B cell (primary cell): ENCODE measurements around the gene PGLYRP1. TPM values are rescaled to one million over a fixed set of nuclear protein-coding genes. Genes with fewer than 3 reads are reported as not detected.

ENCODE experiments used
- ATAC-seq: fragments of 200-7000 bp; cut with Tn5 transposase; one replicate; pipeline ENCODE4 v1.10.0; 2021; ENCODE audit warnings: low read depth, mild to moderate bottlenecking, moderate number of reproducible peaks, moderate library complexity
- CTCF ChIA-PET: fragments of 350-600 bp; sonication (Branson Sonifier 250); formaldehyde crosslinking; loops from one replicate; lab custom pipeline; 2021; ENCODE audit warnings: antibody characterized with exemption, inconsistent platforms; lab: Charles Lee
- POLR2A ChIA-PET: fragments of 350-600 bp; sonication (Branson Sonifier 250); formaldehyde crosslinking; loops from one replicate; lab custom pipeline; 2021; ENCODE audit warnings: antibody characterized with exemption; lab: Charles Lee
- DNase-seq: peaks from one replicate; pipeline ENCODE4 v3.0.0; 2013
- H2AFZ ChIP-seq: 2 replicates; pipeline ENCODE4 v1.6.1; 2012; ENCODE audit warnings: mild to moderate bottlenecking, low read depth, low read length; ENCODE audit not compliant: insufficient read depth, poor library complexity, severe bottlenecking
- H3K27ac ChIP-seq, 2 donors: 1 replicate in 1 of 2; 2 replicates in 1 of 2; pipeline ENCODE4 v1.5.1; 2012 to 2013; ENCODE audit warnings: low read length in 2 of 2, mild to moderate bottlenecking in 2 of 2, moderate library complexity in 1 of 2
- H3K27me3 ChIP-seq, 4 experiments: fragments of 200-600 bp in 1 of 4; sonication (generic) in 1 of 4; replicated peaks in 1 of 4; 1 replicate in 2 of 4; 2 replicates in 2 of 4; pipeline versions ENCODE4 v1.6.1 to v1.7.0; 2013 to 2016; ENCODE audit warnings: low read length in 3 of 4, mild to moderate bottlenecking in 2 of 4, mixed read lengths in 1 of 4, moderate library complexity in 1 of 4; ENCODE audit not compliant: insufficient read depth in 4 of 4, control insufficient read depth in 3 of 4; ENCODE audit errors: control extremely low read depth in 1 of 4
- H3K36me3 ChIP-seq, 2 experiments: replicated peaks in 1 of 2; 1 replicate in 1 of 2; 2 replicates in 1 of 2; pipeline versions ENCODE4 v1.6.1 to v1.7.1; 2013; ENCODE audit warnings: low read length in 1 of 2; ENCODE audit not compliant: insufficient read depth in 2 of 2, control insufficient read depth in 1 of 2; ENCODE audit errors: control extremely low read depth in 1 of 2, extremely low read depth in 1 of 2
- H3K4me1 ChIP-seq, 2 donors: fragments of 200-600 bp in 1 of 2; sonication (generic) in 1 of 2; 1 replicate in 1 of 2; 2 replicates in 1 of 2; pipeline versions ENCODE4 v1.5.1 to v1.6.1; 2013 to 2017; ENCODE audit warnings: low read length in 2 of 2; ENCODE audit not compliant: control insufficient read depth in 2 of 2, insufficient read depth in 2 of 2
- H3K4me2 ChIP-seq: replicated peaks from 2 replicates; pipeline ENCODE3; 2012; ENCODE audit warnings: mild to moderate bottlenecking, low read depth, low read length; ENCODE audit not compliant: poor library complexity, severe bottlenecking
- H3K4me3 ChIP-seq, 5 experiments: fragments of 200-600 bp in 1 of 5; sonication (generic) in 1 of 5; 1 replicate in 3 of 5; 2 replicates in 2 of 5; pipeline versions ENCODE4 v1.5.1 to v1.7.0; 2011 to 2016; ENCODE audit warnings: low read length in 4 of 5, mild to moderate bottlenecking in 4 of 5, low read depth in 2 of 5, control low read depth in 1 of 5, moderate library complexity in 1 of 5; ENCODE audit not compliant: insufficient read depth in 1 of 5; ENCODE audit errors: control extremely low read depth in 1 of 5, extremely low read depth in 1 of 5
- H3K79me2 ChIP-seq: fragments of 200-600 bp; sonication (generic); one replicate; pipeline ENCODE4 v1.6.0; 2016; ENCODE audit warnings: low read length; ENCODE audit not compliant: control insufficient read depth, insufficient read depth
- H3K9ac ChIP-seq: fragments of 200-600 bp; sonication (generic); 2 replicates; pipeline ENCODE4 v1.6.1; 2017; ENCODE audit warnings: mild to moderate bottlenecking, low read length, moderate library complexity
- H3K9me3 ChIP-seq, 3 donors: one replicate each; pipeline versions ENCODE4 v1.6.1 to v1.7.1; 2013; ENCODE audit warnings: low read length in 2 of 3; ENCODE audit not compliant: control insufficient read depth in 2 of 3, insufficient read depth in 1 of 3; ENCODE audit errors: control extremely low read depth in 1 of 3
- H4K20me1 ChIP-seq: 2 replicates; pipeline ENCODE4 v1.6.0; 2012; ENCODE audit warnings: mild to moderate bottlenecking, low read length; ENCODE audit not compliant: insufficient read depth, control insufficient read depth, poor library complexity, severe bottlenecking
- H3K27ac Mint-ChIP-seq: one replicate; pipeline ENCODE4 v1.8.0; 2021; ENCODE audit warnings: mixed read lengths
- H3K27me3 Mint-ChIP-seq: one replicate; pipeline ENCODE4 v1.8.0; 2021; ENCODE audit warnings: mixed read lengths
- H3K4me1 Mint-ChIP-seq: one replicate; pipeline ENCODE4 v1.8.0; 2021; ENCODE audit warnings: mixed read lengths
- H3K4me3 Mint-ChIP-seq: one replicate; pipeline ENCODE4 v1.8.0; 2021; ENCODE audit warnings: mixed read lengths
- H3K9me3 Mint-ChIP-seq: one replicate; pipeline ENCODE4 v1.8.0; 2022; ENCODE audit warnings: mixed read lengths; ENCODE audit not compliant: insufficient read depth
- CTCF ChIP-seq: fragments of 200-600 bp; IDR thresholded peaks from one replicate; pipeline ENCODE4 v1.8.0; 2022; ENCODE audit warnings: antibody characterized with exemption, mild to moderate bottlenecking
- EZH2 ChIP-seq: IDR thresholded peaks from 2 replicates; pipeline ENCODE4 v1.6.1; 2012; ENCODE audit warnings: borderline replicate concordance, low read depth, mild to moderate bottlenecking, moderate library complexity, low read length; ENCODE audit not compliant: insufficient read depth, poor library complexity, severe bottlenecking
- WGBS: methylation state at CpG from one replicate; pipeline ENCODE4 v1.1.5; 2013; ENCODE audit warnings: missing lambda C conversion rate; ENCODE audit not compliant: insufficient coverage; 5-methylcytosine and 5-hydroxymethylcytosine counted together
- intact Hi-C: fragments of 100-400 bp; cut with micrococcal nuclease; formaldehyde crosslinking; loops from one replicate; pipeline ENCODE4 v1.10.0; 2022
- polyA plus RNA-seq: library from polyadenylated mRNA; depleted of rRNA; stranded (reverse); fragments of >200 nt; gene quantifications from 2 replicates; pipeline ENCODE4 v1.2.3, GENCODE V29; 2012
- total RNA-seq, 2 donors: library from RNA; stranded (reverse); fragments of 120-200 nt in 1 of 2; gene quantifications; 1 replicate in 1 of 2; 2 replicates in 1 of 2; pipeline versions ENCODE4 v1.2.3 to v1.2.4, GENCODE V29; 2013 to 2022

PGLYRP1 gene
- total and polyA plus RNA-seq, 2 donors (not counting 1 experiment from before 2014, with no cell fraction given), result not detected

- peak overlapping the region; percentile 68 for H3K9ac ChIP-seq
- peak; percentile 74 for DNase-seq
- no peaks in the 10 kb centered on the region for H3K79me2 ChIP-seq
- H3K4me2 ChIP-seq, result peak overlapping the region; percentile 100
- H3K27me3 ChIP-seq, result peaks cover 0 to 21% (median 7%) of the 10 kb centered on the region in 4 experiments
- intact Hi-C loops, result loop anchor here (10.0 kb wide), 1 partner anchor 1590 kb away; the partner anchor contains the start of gene BICRA
- no peak for TF ChIP-seq CTCF
- TF ChIP-seq EZH2, result no peak
- peaks cover 19 to 22% of the 10 kb centered on the region in 2 donors for H3K4me1 ChIP-seq
- WGBS, result 16% methylated on average over 55 of the region's 74 CpGs
- H3K4me3 ChIP-seq, result peak overlapping the region in 4 of 5 experiments; percentile 23 to 81 (median 59)
- Mint-ChIP-seq H3K4me3 (peak overlapping the region; percentile 86), H3K27me3 (peaks cover 18% of the 10 kb centered on the region), H3K9me3 (no peaks in the 10 kb centered on the region), H3K27ac (peak overlapping the region; percentile 4), H3K4me1 (peaks cover 18% of the 10 kb centered on the region)
- H3K36me3 ChIP-seq, result peaks cover 0 to 1% of the 10 kb centered on the region in 2 experiments
- POLR2A ChIA-PET, result interaction anchor here (0.6 kb wide), 1 partner anchor 20 kb away, joined by 5 read pairs; no protein-coding TSS in a partner anchor
- peak; percentile 53 for ATAC-seq
- H4K20me1 ChIP-seq, result peaks cover 6% of the 10 kb centered on the region
- CTCF ChIA-PET, result no interaction called here
- no peak overlapping the region for H3K27ac ChIP-seq
- peak overlapping the region; percentile 97 for H2AFZ ChIP-seq
- peaks cover 0 to 10% (median 0%) of the 10 kb centered on the region in 3 donors for H3K9me3 ChIP-seq
These were observed 7.7 kb downstream of the PGLYRP1 start for GRCh38 chr19:46014941-46015686.

- peaks cover 0 to 1% of the 10 kb centered on the region in 2 experiments for H3K36me3 ChIP-seq
- H3K79me2 ChIP-seq, result no peaks in the 10 kb centered on the region
- Mint-ChIP-seq H3K4me3 (peak overlapping the region; percentile 81), H3K27ac (no peak overlapping the region), H3K4me1 (peaks cover 18% of the 10 kb centered on the region), H3K27me3 (peaks cover 18% of the 10 kb centered on the region), H3K9me3 (no peaks in the 10 kb centered on the region)
- peaks cover 0 to 10% (median 0%) of the 10 kb centered on the region in 3 donors for H3K9me3 ChIP-seq
- intact Hi-C loops, result loop anchor here (10.0 kb wide), 1 partner anchor 1590 kb away; the partner anchor contains the start of gene BICRA
- H3K4me1 ChIP-seq, result peaks cover 19 to 22% of the 10 kb centered on the region in 2 donors
- H2AFZ ChIP-seq, result no peak overlapping the region
- WGBS, result 79% methylated on average over 6 of the region's 8 CpGs
- peaks cover 0 to 21% (median 7%) of the 10 kb centered on the region in 4 experiments for H3K27me3 ChIP-seq
- H3K27ac ChIP-seq, result no peak overlapping the region
- no peak overlapping the region for H3K4me3 ChIP-seq
- peaks cover 6% of the 10 kb centered on the region for H4K20me1 ChIP-seq
- H3K4me2 ChIP-seq, result peak overlapping the region; percentile 100
- ATAC-seq (no peak), DNase-seq (no peak)
- H3K9ac ChIP-seq, result no peak overlapping the region
- POLR2A ChIA-PET, result no interaction called here
- CTCF ChIA-PET, result no interaction called here
- TF ChIP-seq EZH2, result peak; percentile 13
- TF ChIP-seq CTCF, result no peak
These were observed 8.3 kb downstream of the PGLYRP1 start for GRCh38 chr19:46014534-46014933.
